ENCODE data around the gene BMPR2.

Gene BMPR2

DNA sequence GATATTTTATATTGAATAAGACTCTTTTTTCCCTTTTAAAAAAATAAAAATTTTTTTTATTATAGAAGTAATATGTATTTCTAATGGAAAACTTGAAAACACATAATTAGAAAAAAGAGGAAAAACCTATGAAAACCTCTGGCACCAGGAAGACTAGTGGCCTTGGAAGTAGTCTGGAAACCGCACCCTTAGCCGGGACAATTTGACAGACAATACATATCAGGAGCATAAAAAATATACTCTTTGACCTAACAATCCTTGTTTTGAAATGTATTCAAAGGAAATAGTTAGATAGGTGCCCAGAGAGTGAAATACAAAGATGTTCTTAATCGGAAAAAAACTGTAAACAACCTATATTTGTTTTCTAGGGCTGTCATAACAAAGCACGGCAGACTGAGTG is 223.8 kb downstream of the BMPR2 start:
- DNase-seq (ENCODE audit: low read depth in 2 of 2), result no peak

DNA sequence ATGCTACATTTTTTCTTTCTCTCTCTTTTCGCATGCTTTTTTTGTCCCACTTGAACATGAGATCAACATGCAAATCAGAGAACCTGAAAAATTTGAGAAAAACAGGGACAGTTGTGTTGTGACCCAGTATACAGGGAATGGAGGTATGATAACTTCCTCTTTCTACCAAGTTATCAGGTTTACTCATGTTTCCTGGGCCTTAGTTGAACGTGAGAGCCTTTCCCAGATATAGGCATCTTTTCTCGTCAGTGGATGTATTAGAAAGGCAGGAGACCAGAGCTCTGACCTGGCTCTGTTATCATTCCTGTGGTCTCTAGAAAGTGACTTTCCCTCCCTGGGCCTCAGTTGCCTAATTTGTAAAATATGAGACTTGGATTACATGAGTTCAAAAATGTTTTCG is 228.6 kb downstream of the BMPR2 start:
- no peak for DNase-seq (ENCODE audit: low read depth in 2 of 2)

DNA sequence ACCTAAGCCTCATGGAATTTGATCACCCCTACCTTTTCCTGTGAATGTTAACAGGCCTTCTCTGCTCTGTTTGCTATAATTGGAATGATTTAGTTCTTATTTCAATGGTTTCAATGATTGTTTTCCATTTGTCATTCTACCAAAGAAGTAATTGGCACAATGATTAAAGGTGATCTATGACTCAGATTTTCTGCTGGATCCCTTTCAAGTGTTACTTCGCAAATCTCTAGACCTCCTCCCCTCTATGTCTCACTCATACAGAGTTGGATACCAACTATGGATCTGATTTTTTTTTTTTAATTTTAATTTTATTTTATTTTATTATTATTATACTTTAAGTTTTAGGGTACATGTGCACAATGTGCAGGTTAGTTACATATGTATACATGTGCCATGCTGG is 229.0 kb downstream of the BMPR2 start:
- DNase-seq (ENCODE audit: low read depth in 2 of 2), result no peak

DNA sequence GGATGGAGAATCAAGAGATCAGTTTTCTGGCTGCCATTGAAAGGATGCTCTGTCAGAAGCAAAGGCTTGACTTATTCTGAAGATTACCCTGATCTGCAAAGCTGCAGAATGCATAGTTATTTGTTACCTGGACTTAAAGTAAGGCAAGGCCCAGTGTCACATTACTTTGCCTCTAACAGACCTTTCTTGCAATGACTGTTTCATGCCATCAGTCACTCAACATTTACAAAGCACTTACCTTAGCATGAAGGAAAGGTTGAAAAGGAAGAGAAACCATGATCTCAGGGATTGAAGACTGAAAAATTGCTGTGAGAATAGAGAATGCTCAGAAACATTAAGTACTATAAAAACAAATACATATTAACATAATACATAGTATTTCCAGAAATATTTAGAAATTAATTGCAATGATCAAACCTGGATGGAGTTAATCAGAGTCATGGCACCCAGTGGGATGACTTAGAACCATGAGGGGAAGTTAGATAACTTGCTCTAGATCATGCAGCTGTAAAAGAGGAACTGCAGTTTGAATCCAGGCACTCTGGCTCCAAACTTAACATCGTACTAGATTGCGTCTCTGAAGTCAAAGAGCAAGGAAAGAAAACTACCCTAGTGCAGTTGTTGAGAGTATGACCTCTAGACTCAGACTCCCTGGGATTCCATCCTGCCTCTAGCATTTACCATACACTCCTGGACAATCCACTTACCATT is 232.2 kb downstream of the BMPR2 start:
- DNase-seq (ENCODE audit: low read depth in 2 of 2), result no peak

DNA sequence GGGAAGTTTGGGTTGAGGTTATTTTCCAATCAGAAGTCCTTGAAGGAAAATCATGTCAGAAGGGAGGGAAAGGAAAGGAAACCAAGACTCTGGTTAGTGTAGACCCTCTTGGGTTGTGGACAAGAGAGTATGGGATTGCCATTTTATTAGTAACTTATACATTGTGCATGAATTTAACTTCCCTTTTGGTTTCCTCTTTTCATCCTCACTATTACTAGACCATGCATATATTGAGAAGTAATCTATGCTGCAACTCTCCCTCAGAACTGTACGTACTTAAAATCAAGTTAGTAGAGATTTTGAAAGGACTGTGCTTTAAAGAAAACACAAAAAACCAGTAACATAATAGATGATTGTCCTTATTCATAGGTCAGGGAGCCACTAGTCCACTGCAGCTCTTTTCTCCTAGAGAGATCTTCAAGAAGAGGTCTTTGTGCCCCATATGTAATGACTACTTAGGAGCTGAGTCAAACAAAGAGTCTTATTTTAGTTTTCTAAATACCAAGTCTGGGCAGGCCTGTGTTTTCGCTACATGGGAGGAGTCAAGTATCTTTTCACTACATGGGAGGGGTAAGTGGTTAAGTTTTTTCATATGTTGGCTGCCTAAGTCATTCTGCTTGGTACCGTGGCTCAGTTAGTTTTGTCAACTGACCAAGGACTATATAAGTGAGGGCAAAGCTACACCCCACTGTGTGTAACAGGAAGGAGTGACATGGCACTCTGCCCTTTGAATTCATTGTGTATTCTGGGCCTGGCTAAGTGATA is 233.4 kb downstream of the BMPR2 start:
- DNase-seq (ENCODE audit: low read depth in 2 of 2), result no peak

DNA sequence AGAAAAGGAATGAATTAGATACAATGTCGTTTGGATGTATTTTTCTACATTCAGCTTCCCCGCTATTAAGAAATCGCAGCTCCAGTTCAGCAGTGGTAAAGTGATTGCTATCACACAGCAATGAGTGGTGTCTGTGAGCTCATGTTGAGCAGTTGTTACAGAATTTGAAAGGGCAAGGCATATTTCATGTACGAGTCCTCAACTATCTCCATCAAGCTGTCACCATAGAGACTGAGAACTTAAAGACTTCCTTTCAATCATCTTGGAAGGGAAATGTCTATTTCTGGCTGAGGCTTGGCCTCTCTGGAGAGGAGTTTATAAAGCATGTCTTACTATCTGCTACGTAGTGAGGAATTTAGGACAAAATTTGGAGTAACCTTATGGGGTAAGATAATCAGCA is 234.3 kb downstream of the BMPR2 start:
- no peak for DNase-seq (ENCODE audit: low read depth in 2 of 2)

DNA sequence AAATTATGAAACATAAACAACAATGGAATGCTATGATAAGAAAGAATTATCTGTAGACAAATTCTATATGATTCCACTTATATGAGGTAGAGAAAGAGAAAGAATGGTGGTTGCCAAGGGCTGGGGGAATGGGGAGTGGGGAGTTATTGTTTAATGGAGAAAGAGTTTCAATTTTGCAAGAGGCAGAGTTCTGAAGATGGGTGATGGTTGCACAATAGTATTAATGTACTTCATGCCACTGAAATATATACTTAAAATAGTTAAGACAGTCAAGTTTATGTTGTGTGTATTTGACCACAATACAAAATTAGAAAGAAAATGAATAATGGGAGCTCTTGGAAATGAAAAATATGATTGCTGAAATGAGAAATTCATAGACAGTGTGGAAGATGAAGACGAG is 236.0 kb downstream of the BMPR2 start:
- DNase-seq (ENCODE audit: low read depth in 2 of 2), result no peak

DNA sequence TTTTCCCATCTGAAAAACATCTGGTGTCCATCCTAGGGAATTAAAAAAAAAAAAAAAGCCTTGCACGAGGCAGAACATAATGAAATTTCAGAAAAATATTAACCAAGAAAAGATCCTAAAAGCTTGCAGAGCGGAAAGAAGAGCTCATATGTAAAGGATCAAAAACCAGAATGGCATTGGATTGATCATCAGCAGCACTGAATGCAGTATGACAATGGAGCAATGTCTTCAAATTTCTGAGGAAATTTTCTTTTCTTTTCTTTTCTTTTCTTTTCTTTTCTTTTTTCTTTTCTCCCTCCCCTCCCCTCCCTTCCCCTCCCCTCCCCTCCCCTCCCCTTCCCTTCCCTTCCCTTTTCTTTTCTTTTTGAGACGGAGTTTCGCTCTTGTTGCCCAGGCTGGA is 237.4 kb downstream of the BMPR2 start:
- no peak for DNase-seq (ENCODE audit: low read depth in 2 of 2)

All from stimulated activated CD8-positive, alpha-beta memory T cell treated with anti-CD3 and anti-CD28 coated beads, Interleukin-7, amount 100 ng/mL, for 4 hours (primary cell).